Mesenchymal stem cell (in vitro differentiated cells and primary cell): ENCODE results near the gene CACNA2D2.

Experiments
- DNase-seq: peaks from one replicate; pipeline ENCODE4 v3.0.0-alpha.2; 2013
- H2AFZ ChIP-seq: one replicate; pipeline ENCODE4 v1.6.1; 2013; ENCODE audit warnings: low read depth, mild to moderate bottlenecking, control low read depth, inconsistent platforms, low read length, moderate library complexity
- H2AK5ac ChIP-seq: 2 replicates; pipeline ENCODE4 v1.6.1; 2013; ENCODE audit warnings: low read length, moderate library complexity, mild to moderate bottlenecking, inconsistent platforms; ENCODE audit not compliant: severe bottlenecking
- H2BK120ac ChIP-seq: one replicate; pipeline ENCODE4 v1.6.1; 2013; ENCODE audit warnings: low read depth, mild to moderate bottlenecking, inconsistent platforms, low read length, moderate library complexity
- H2BK12ac ChIP-seq, 2 experiments: one replicate each; pipeline ENCODE4 v1.6.1; 2013; ENCODE audit warnings: inconsistent platforms in 2 of 2, low read length in 2 of 2, mild to moderate bottlenecking in 2 of 2, moderate library complexity in 2 of 2, control low read depth in 1 of 2
- H2BK15ac ChIP-seq: one replicate; pipeline ENCODE4 v1.6.1; 2013; ENCODE audit warnings: mild to moderate bottlenecking, low read depth, inconsistent platforms; ENCODE audit not compliant: poor library complexity, severe bottlenecking
- H2BK5ac ChIP-seq: 2 replicates; pipeline ENCODE4 v1.6.1; 2013; ENCODE audit warnings: low read depth, mild to moderate bottlenecking, low read length, control low read depth, inconsistent platforms; ENCODE audit not compliant: poor library complexity, severe bottlenecking
- H3K14ac ChIP-seq, 2 experiments: one replicate each; pipeline ENCODE4 v1.6.1; 2013; ENCODE audit warnings: inconsistent platforms in 2 of 2, low read length in 2 of 2, control low read depth in 1 of 2, mild to moderate bottlenecking in 1 of 2, moderate library complexity in 1 of 2
- H3K18ac ChIP-seq, 2 experiments: one replicate each; pipeline ENCODE4 v1.6.1; 2013; ENCODE audit warnings: inconsistent platforms in 2 of 2, low read length in 2 of 2, control low read depth in 1 of 2, low read depth in 1 of 2, mild to moderate bottlenecking in 1 of 2
- H3K23ac ChIP-seq, 2 experiments: one replicate each; pipeline ENCODE4 v1.6.1; 2013; ENCODE audit warnings: inconsistent platforms in 2 of 2, low read length in 2 of 2, mild to moderate bottlenecking in 2 of 2, moderate library complexity in 2 of 2, control low read depth in 1 of 2
- H3K27ac ChIP-seq: 2 replicates; pipeline ENCODE4 v1.5.1; 2013; ENCODE audit warnings: mild to moderate bottlenecking, moderate library complexity, low read length, control low read depth, inconsistent platforms; ENCODE audit not compliant: poor library complexity, severe bottlenecking
- H3K27me3 ChIP-seq, 2 experiments: 2 replicates each; pipeline versions ENCODE4 v1.6.1 to v1.7.0; 2013; ENCODE audit warnings: low read length in 2 of 2, mild to moderate bottlenecking in 2 of 2, moderate library complexity in 2 of 2, control low read depth in 1 of 2, inconsistent platforms in 1 of 2; ENCODE audit not compliant: control insufficient read depth in 1 of 2, insufficient read depth in 1 of 2
- H3K36me3 ChIP-seq, 2 experiments: 2 replicates each; pipeline versions ENCODE4 v1.6.1 to v1.7.0; 2013; ENCODE audit warnings: low read length in 2 of 2, control low read depth in 1 of 2, inconsistent platforms in 1 of 2, low read depth in 1 of 2, mild to moderate bottlenecking in 1 of 2; ENCODE audit not compliant: insufficient read depth in 2 of 2, control insufficient read depth in 1 of 2
- H3K4ac ChIP-seq, 2 experiments: one replicate each; pipeline ENCODE4 v1.6.1; 2013; ENCODE audit warnings: inconsistent platforms in 2 of 2, low read length in 2 of 2, mild to moderate bottlenecking in 2 of 2, moderate library complexity in 2 of 2, control low read depth in 1 of 2, low read depth in 1 of 2
- H3K4me1 ChIP-seq: 2 replicates; pipeline ENCODE4 v1.6.1; 2013; ENCODE audit warnings: low read depth, low read length, control low read depth; ENCODE audit not compliant: control insufficient read depth, insufficient read depth
- H3K4me2 ChIP-seq: 2 replicates; pipeline ENCODE4 v1.6.1; 2013; ENCODE audit warnings: low read length, mild to moderate bottlenecking, inconsistent platforms; ENCODE audit not compliant: poor library complexity, severe bottlenecking
- H3K4me3 ChIP-seq, 2 experiments: 2 replicates each; pipeline versions ENCODE4 v1.5.1 to v1.7.0; 2013; ENCODE audit warnings: low read length in 2 of 2, mild to moderate bottlenecking in 2 of 2, control low read depth in 1 of 2, low read depth in 1 of 2; ENCODE audit not compliant: insufficient read depth in 1 of 2
- H3K79me1 ChIP-seq: replicated peaks from 2 replicates; pipeline ENCODE4 v1.6.1; 2013; ENCODE audit warnings: mild to moderate bottlenecking, control low read depth, low read length, inconsistent platforms; ENCODE audit not compliant: poor library complexity, severe bottlenecking
- H3K9ac ChIP-seq: 2 replicates; pipeline ENCODE4 v1.7.0; 2013; ENCODE audit warnings: mild to moderate bottlenecking, low read length, moderate library complexity
- H3K9me3 ChIP-seq: 2 replicates; pipeline ENCODE4 v1.7.0; 2013; ENCODE audit warnings: mild to moderate bottlenecking, low read length; ENCODE audit not compliant: control insufficient read depth
- H4K8ac ChIP-seq: one replicate; pipeline ENCODE4 v1.6.1; 2013; ENCODE audit warnings: inconsistent platforms, mild to moderate bottlenecking, low read length, moderate library complexity
- H4K91ac ChIP-seq: one replicate; pipeline ENCODE4 v1.6.1; 2013; ENCODE audit warnings: mild to moderate bottlenecking, low read length, inconsistent platforms
- WGBS: methylation state at CpG from one replicate; pipeline ENCODE4 v1.1.7; 2013; ENCODE audit warnings: mixed read lengths; 5-methylcytosine and 5-hydroxymethylcytosine counted together

CACNA2D2 gene

DNA sequence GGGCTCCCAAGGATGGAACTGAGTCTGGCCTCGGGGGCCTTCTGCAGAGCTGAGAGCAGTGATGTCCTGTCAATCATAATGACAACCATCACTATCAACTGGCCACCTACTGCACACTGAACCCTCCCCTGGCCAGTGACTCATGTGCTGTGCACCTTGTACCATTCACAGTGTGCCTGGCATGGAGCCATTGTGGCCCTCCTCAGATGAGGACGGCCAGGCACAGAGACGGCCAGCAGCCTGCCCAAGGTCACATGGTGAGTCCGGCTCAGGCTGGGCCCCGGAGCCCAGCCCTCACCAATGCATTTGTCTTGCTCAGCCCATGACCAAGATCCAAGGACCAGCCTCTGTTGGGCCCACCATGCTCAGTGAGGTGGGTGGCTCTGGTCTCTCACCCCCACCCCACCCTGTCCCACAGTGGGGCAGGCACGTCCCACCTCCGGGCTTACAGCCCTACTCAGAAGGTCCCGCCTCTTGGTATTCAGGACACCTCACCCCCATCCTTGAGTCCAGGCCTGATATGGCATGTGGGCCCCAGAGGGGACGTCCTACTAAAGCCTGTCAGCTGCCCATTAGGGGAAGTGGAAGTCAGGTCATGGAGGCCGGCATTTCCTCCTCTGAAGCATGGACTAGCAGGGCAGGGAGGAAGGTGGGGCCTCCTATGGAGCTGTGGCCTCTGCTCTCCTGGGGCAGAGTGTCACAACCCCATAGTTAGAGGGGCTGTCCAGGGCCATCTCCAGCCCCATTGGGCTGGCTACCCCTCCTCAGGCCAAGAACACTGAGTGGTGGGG lies 108.2 kb downstream of the CACNA2D2 start:
- no peaks in the 10 kb centered on the region for H3K79me1 ChIP-seq
- H3K4me3 ChIP-seq = no peak overlapping the region
- H3K4me1 ChIP-seq = peaks cover 7% of the 10 kb centered on the region
- no peak overlapping the region for H3K4ac ChIP-seq
- H3K36me3 ChIP-seq = no peaks in the 10 kb centered on the region
- no peak overlapping the region for H3K9ac ChIP-seq
- H3K27me3 ChIP-seq = peaks cover 44 to 60% of the 10 kb centered on the region in 2 experiments
- no peak overlapping the region for H3K14ac ChIP-seq
- no peak overlapping the region for H3K4me2 ChIP-seq
- H2BK15ac ChIP-seq = no peak overlapping the region
- H3K9me3 ChIP-seq = no peaks in the 10 kb centered on the region
- DNase-seq = no peak
- no peak overlapping the region for H4K91ac ChIP-seq
- no peak overlapping the region for H2BK120ac ChIP-seq
- no peak overlapping the region for H3K27ac ChIP-seq
- H4K8ac ChIP-seq = no peak overlapping the region
- no peak overlapping the region for H3K23ac ChIP-seq
- WGBS = 77% methylated on average over 9 of the region's 10 CpGs
- no peak overlapping the region for H3K18ac ChIP-seq
- no peak overlapping the region for H2AFZ ChIP-seq
- H2AK5ac ChIP-seq = no peak overlapping the region
- no peak overlapping the region for H2BK5ac ChIP-seq
- H2BK12ac ChIP-seq = no peak overlapping the region

DNA sequence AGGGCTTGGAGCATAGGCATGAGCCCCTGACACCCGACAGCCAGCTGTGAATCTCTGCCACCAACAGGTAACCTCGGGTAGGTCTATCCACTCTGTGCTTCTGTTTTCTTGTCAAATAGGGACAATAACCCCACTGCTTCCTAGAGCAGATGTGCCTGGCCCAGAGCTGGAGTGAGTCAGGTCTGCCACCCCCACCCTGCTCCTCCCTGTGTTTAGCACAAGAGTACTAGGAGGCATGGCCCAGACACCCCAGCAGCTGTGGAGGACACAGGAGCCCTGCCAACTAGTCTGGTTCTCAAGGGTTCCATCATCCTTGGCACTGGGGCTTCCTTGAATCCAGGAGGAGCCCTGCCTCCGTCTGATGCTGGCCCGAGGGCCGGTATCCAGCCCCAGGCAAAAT lies 110.4 kb downstream of the CACNA2D2 start:
- peaks cover 40 to 41% of the 10 kb centered on the region in 2 experiments for H3K27me3 ChIP-seq
- H2AFZ ChIP-seq = no peak overlapping the region
- H3K23ac ChIP-seq = no peak overlapping the region
- no peak overlapping the region for H3K4me2 ChIP-seq
- H3K18ac ChIP-seq = no peak overlapping the region
- H3K36me3 ChIP-seq = no peaks in the 10 kb centered on the region
- 65% methylated on average over 5 of the region's 5 CpGs for WGBS
- H2BK120ac ChIP-seq = no peak overlapping the region
- no peak overlapping the region for H3K9ac ChIP-seq
- H2AK5ac ChIP-seq = no peak overlapping the region
- no peak overlapping the region for H2BK12ac ChIP-seq
- peaks cover 23% of the 10 kb centered on the region for H3K4me1 ChIP-seq
- H2BK15ac ChIP-seq = no peak overlapping the region
- DNase-seq = no peak
- no peak overlapping the region for H3K4me3 ChIP-seq
- no peak overlapping the region for H3K4ac ChIP-seq
- H3K9me3 ChIP-seq = no peaks in the 10 kb centered on the region
- H2BK5ac ChIP-seq = no peak overlapping the region
- H3K27ac ChIP-seq = no peak overlapping the region
- H3K14ac ChIP-seq = no peak overlapping the region
- no peak overlapping the region for H4K91ac ChIP-seq
- no peak overlapping the region for H4K8ac ChIP-seq
- no peaks in the 10 kb centered on the region for H3K79me1 ChIP-seq

DNA sequence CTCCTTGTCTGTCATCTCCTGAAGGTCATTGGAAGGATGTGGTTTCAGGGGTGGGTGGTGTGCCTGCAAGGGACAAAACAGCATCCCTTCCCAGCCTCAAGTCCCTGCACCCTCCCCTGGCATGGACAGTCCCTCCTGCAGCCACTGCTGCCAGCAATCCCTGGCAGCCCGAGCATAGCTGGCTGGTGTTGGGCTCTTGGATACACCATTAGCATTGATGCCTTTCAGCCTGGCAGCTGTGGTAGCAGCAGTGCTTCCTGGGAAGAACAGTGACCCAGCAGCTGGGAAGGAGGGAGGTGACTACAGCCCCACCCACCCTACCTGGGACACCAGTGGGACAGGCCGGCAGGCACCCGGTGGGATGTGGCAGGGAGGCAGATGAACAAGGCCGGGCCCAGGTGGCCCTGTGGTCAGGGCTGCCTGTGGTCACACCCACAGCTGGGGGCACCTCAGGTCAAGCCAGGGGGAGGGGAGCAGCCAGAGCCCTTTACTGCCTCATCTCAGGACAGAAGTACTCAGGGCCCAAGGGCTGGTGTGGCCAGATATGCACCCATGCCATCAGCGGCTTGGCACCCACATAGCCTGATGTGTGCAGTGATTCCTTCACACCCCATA lies 111.2 kb downstream of the CACNA2D2 start:
- Histone ChIP-seq H3K27ac (no peak overlapping the region), H3K9me3 (no peaks in the 10 kb centered on the region), H4K8ac (no peak overlapping the region), H3K27me3 (peaks cover 34 to 42% of the 10 kb centered on the region in 2 experiments), H3K9ac (no peak overlapping the region), H3K14ac (no peak overlapping the region), H3K36me3 (no peaks in the 10 kb centered on the region), H2BK12ac (no peak overlapping the region), H3K4me2 (no peak overlapping the region), H3K18ac (no peak overlapping the region), H2BK15ac (no peak overlapping the region), H3K23ac (no peak overlapping the region), H3K79me1 (no peaks in the 10 kb centered on the region), H2AK5ac (no peak overlapping the region), H2BK120ac (no peak overlapping the region), H3K4ac (no peak overlapping the region), H2AFZ (no peak overlapping the region), H2BK5ac (no peak overlapping the region), H4K91ac (no peak overlapping the region), H3K4me1 (peaks cover 30% of the 10 kb centered on the region), H3K4me3 (no peak overlapping the region)
- WGBS = 73% methylated on average over 5 of the region's 5 CpGs
- no peak for DNase-seq

DNA sequence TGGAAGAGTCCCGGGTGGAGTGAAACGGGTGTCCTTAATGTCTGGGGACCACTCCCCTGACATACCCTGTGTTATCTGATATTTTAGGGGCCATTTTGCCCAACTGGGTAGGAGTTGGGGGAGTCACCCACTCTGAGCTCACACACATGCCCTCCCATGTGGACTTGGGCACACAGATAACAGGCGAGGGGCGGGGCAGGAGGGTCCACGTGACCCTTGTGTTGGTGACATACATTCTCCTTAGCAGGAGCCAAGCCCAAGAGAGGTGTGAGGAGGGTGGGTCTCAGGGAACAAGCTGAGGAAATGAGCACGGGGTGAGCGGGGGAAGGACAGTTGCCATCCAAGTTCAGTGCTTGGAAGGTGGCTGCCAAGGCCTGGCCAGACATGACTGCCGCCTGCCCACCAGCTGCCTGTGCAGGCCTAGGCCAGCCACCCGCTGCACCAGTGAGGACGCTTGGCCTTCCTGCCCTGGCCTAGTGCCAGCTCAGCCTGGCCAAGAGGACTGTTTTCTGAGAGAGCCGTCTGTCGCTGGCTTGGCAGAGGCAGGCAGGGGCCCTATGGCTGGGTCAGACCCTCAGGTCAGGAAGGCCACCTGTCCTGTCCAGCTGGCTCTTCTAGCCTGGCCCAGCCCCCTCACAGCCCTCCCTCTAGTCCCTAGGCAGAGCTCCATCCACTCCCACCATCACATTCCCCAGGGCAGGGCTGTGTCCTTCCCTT lies 112.8 kb downstream of the CACNA2D2 start:
- H3K14ac ChIP-seq = peak overlapping the region in 1 of 2 experiments; percentile 29
- no peak overlapping the region for H2BK120ac ChIP-seq
- no peak overlapping the region for H3K4ac ChIP-seq
- H3K36me3 ChIP-seq = no peaks in the 10 kb centered on the region
- no peak overlapping the region for H3K18ac ChIP-seq
- no peak overlapping the region for H3K9ac ChIP-seq
- no peak overlapping the region for H3K27ac ChIP-seq
- no peak overlapping the region for H2BK12ac ChIP-seq
- peaks cover 31% of the 10 kb centered on the region for H3K4me1 ChIP-seq
- H2AFZ ChIP-seq = no peak overlapping the region
- H3K27me3 ChIP-seq = peaks cover 27 to 43% of the 10 kb centered on the region in 2 experiments
- no peaks in the 10 kb centered on the region for H3K79me1 ChIP-seq
- no peak overlapping the region for H4K8ac ChIP-seq
- 80% methylated on average over 12 of the region's 12 CpGs for WGBS
- H2BK15ac ChIP-seq = no peak overlapping the region
- H3K9me3 ChIP-seq = no peaks in the 10 kb centered on the region
- H2BK5ac ChIP-seq = no peak overlapping the region
- H3K4me2 ChIP-seq = no peak overlapping the region
- no peak overlapping the region for H4K91ac ChIP-seq
- H3K23ac ChIP-seq = no peak overlapping the region
- H3K4me3 ChIP-seq = no peak overlapping the region
- no peak for DNase-seq
- H2AK5ac ChIP-seq = no peak overlapping the region
